Measurements from ENCODE around the gene SPACA4.

- TF ChIP-seq POLR2AphosphoS5 (IDR thresholded peaks at IDR 0.05; ENCODE audit: low read depth, low read length): no peak
- TF ChIP-seq CHD2 (IDR thresholded peaks at IDR 0.05; ENCODE audit: low read length, partially characterized antibody): no peak
- no peak for TF ChIP-seq EZH2phosphoT487 (IDR thresholded peaks at IDR 0.05; ENCODE audit: borderline replicate concordance, low read depth)
- no peak for TF ChIP-seq CTCF (IDR thresholded peaks at IDR 0.05)
- no peak for TF ChIP-seq RFX5 (IDR thresholded peaks at IDR 0.05; ENCODE audit: low read length)
- no peak for TF ChIP-seq ZBTB33 (IDR thresholded peaks at IDR 0.05; ENCODE audit: borderline replicate concordance, low read depth)
- no peak for TF ChIP-seq RAD21 (IDR thresholded peaks at IDR 0.05; ENCODE audit: low read length)
- no peak for TF ChIP-seq TCF12 (IDR thresholded peaks at IDR 0.05)
- TF ChIP-seq ELF1 (IDR thresholded peaks at IDR 0.05): no peak
These were observed 36.7 kb upstream of the SPACA4 start for GRCh38 chr19:48569814-48570213.

Data from SK-N-SH (cell line).